ENCODE measurements around the gene HOXA10.

HOXA10 gene

DNA sequence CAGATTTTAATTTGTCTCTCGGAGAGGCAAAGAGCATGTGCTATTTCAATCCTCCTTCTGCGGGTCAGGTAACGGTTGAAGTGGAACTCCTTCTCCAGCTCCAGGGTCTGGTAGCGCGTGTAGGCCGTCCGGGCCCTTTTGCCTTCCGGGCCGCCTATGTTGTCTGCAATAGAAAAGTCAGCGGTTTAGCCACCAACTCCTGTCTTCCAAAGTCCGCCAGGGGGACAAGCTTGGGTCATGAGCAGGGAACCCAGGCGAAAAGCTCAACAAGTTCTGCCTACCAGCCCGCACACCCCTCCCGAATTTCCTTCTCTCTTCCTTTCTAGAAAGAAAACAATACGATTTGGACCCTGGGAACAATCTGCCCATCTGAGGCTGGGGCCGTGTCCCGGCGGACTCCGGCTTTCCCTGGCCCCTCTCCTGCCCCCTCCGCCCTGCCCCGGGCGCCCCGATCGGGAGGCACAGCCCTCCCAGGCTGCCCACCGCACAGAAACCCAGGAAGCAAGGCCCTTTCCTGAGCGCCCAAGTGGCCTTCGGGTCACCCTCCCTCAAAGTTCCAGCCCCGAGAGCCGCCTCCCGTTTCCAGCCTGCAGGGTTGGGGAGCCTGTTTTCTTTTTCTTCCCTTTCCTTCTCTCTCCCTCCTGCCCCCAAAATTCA, 32.1 kb downstream of the HOXA10 start:
- no peak for DNase-seq
- H3K4me3 Mint-ChIP-seq, result peak overlapping the region; percentile 97
- peaks cover 91% of the 10 kb centered on the region for H3K36me3 Mint-ChIP-seq (ENCODE audit: low read depth)
- H3K4me1 Mint-ChIP-seq, result peaks cover 69% of the 10 kb centered on the region
- H3K27me3 Mint-ChIP-seq (ENCODE audit: low read depth, poor library complexity), result peaks cover 21% of the 10 kb centered on the region
- no peaks in the 10 kb centered on the region for H3K9me3 Mint-ChIP-seq
- peak overlapping the region; percentile 100 for H3K27ac Mint-ChIP-seq
- TF ChIP-seq CTCF (IDR thresholded peaks at IDR 0.05), result no peak

DNA sequence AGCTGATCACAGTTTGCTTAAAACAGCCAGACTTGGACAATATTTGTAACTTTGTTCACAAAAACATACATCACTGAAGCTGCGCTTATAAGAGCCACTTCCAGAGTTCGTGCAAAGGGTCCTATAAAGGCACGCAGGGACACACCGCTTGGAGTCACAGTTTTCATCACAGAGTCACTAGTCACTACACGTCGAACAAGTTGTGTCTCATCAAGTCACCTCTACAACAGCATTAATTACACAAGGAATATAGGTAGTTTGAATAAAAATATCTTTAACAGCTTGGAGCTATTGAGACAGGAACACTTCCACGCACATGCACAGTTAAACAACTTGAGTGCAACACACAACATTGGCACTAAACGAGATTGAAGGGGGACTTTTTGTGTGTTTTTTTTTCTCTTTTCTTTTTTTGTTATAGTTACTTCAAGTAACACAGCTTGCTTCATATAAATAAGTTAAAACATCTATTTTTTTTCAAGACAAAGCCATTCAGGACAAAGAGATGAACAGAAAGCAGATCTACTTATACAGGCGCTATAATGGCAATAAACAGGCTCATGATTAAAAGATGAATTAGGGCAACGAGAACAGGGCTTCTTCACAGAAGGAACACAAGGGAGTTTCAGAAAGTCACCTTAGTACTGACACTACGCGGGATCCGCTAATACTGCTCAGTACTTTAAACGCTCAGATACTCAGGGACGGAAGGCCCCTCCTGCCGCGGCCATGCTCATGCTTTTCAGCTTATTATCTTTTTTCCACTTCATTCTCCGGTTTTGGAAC, 32.8 kb downstream of the HOXA10 start:
- H3K27me3 Mint-ChIP-seq (ENCODE audit: low read depth, poor library complexity), result peaks cover 18% of the 10 kb centered on the region
- peaks cover 69% of the 10 kb centered on the region for H3K4me1 Mint-ChIP-seq
- DNase-seq, result no peak
- H3K9me3 Mint-ChIP-seq, result no peaks in the 10 kb centered on the region
- peak overlapping the region; percentile 97 for H3K4me3 Mint-ChIP-seq
- TF ChIP-seq CTCF (IDR thresholded peaks at IDR 0.05), result no peak
- H3K36me3 Mint-ChIP-seq (ENCODE audit: low read depth), result peaks cover 86% of the 10 kb centered on the region
- H3K27ac Mint-ChIP-seq, result peak overlapping the region; percentile 100

DNA sequence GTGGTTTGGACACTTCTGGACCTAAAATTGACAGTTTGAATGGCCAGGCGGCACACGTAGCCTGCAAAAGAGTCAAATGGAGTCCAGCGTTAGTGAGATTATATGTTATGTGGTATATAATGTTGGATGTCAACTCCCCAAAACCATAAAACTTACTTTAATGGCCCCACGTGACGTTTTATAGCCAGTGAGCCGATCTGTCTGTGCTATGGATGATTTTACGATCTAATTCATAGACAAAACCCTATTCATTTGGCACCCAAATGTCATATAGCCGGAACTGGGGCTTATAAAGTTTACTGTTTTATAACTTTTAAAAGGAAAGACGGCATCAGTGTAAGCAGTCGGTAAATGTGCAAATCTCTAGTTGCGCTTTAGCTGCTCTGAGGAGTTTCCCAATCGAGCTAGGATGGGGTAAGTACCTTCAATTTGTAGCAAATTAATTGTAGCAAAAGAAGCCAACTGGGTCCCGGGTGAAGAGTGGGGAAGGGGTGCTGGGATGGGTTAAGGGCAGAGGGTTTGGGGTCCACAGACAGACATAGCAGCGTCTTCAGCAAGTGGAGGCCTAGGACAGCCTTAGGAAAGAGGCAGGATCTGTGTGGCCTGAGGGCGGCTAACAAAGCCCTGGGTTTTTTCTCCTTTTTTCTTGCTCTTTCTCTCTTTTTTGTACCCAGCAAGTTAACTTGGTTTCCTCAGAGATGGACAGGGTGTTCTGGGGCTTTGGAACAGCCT, 33.8 kb downstream of the HOXA10 start:
- DNase-seq, result no peak
- Mint-ChIP-seq H3K4me1 (peaks cover 69% of the 10 kb centered on the region), H3K36me3 (ENCODE audit: low read depth) (peaks cover 76% of the 10 kb centered on the region), H3K27ac (peak overlapping the region; percentile 100), H3K27me3 (ENCODE audit: low read depth, poor library complexity) (peaks cover 13% of the 10 kb centered on the region), H3K9me3 (no peaks in the 10 kb centered on the region), H3K4me3 (peak overlapping the region; percentile 97)
- no peak for TF ChIP-seq CTCF (IDR thresholded peaks at IDR 0.05)

DNA sequence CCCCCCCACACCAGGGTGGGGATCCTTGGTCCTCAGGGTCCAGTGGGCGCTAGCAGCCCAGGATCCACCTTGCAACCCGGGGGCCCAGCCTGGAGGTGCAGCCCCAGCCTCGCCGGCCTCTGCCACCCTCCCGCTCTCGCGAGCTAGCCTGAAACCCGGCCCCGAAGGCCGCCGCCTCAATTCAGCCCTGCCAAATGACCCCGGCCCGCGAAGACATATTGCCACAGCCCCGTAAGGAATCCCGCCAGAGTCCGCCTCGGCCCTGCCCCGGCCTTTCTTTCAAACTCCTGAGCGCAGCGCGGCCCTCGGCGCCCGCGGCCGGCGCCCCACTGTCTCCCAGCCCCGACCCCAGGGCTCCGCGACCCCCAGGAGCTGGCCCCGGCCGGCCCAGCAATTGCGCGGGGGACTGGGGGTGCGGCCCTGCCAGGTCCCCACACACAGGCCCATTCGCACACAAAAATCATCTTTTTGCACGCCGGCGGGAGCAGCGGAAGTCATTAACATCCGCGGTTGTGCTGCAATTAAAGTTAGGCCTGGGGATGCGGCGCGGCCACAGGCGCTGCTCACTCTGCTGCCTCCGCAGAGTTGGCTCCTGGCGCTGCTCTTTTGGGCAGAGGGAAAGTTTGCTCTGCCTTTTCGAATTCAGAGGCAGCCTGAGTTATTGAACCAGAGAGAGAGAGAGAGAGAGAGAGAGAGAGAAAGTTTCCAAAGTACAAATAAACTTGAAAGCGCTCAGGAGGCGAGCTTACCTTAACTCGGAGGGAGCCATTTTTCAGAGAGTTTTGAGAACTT, 34.6 kb downstream of the HOXA10 start:
- Mint-ChIP-seq H3K9me3 (no peaks in the 10 kb centered on the region), H3K4me1 (peaks cover 71% of the 10 kb centered on the region), H3K36me3 (ENCODE audit: low read depth) (peaks cover 76% of the 10 kb centered on the region), H3K4me3 (peak overlapping the region; percentile 97), H3K27me3 (ENCODE audit: low read depth, poor library complexity) (peaks cover 13% of the 10 kb centered on the region), H3K27ac (peak overlapping the region; percentile 100)
- peak; percentile 75 for DNase-seq
- no peak for TF ChIP-seq CTCF (IDR thresholded peaks at IDR 0.05)

GRCh38 chr7:27138985-27139333, 35.2 kb downstream of the HOXA10 start:
- Mint-ChIP-seq H3K4me3 (peak overlapping the region; percentile 97), H3K27ac (peak overlapping the region; percentile 76), H3K36me3 (ENCODE audit: low read depth) (peaks cover 76% of the 10 kb centered on the region), H3K4me1 (peaks cover 71% of the 10 kb centered on the region), H3K9me3 (no peaks in the 10 kb centered on the region), H3K27me3 (ENCODE audit: low read depth, poor library complexity) (peaks cover 13% of the 10 kb centered on the region)
- no peak for DNase-seq
- TF ChIP-seq CTCF (IDR thresholded peaks at IDR 0.05), result no peak

Measured in nephron progenitor cell (in vitro differentiated cells).